Stomach (tissue), 4 donors: ENCODE results near the gene TLE6.

ENCODE experiments used
- CTCF ChIP-seq, 7 experiments: fragments of 450-650 bp in 4 of 7; fragments of 200-600 bp in 3 of 7; sonication (generic) in 3 of 7; IDR thresholded peaks; one replicate each; pipeline ENCODE4 v1.5.1; 2016 to 2019; ENCODE audit warnings: antibody characterized with exemption in 7 of 7, control low read depth in 2 of 7, mild to moderate bottlenecking in 1 of 7
- POLR2AphosphoS5 ChIP-seq, 3 donors: sonication (generic); formaldehyde crosslinking; IDR thresholded peaks; one replicate each; pipeline ENCODE4 v1.6.1; 2016; ENCODE audit warnings: antibody characterized with exemption in 3 of 3

GRCh38 chr19:3019211-3019854, 42.0 kb downstream of the TLE6 start:
- TF ChIP-seq CTCF (IDR thresholded peaks at IDR 0.05) (no peak), POLR2AphosphoS5 (IDR thresholded peaks at IDR 0.05) (no peak)
